H1 (cell line): ENCODE measurements around the gene CYTL1. TPM values are rescaled to one million over a fixed set of nuclear protein-coding genes. Genes with fewer than 3 reads are reported as not detected.

ENCODE experiments used
- ATF2 ChIP-seq: IDR thresholded peaks from 2 replicates; pipeline ENCODE4 v1.6.1; 2012; ENCODE audit warnings: low read length, inconsistent platforms
- GTF2F1 ChIP-seq: IDR thresholded peaks from 2 replicates; pipeline ENCODE4 v1.6.1; 2012; ENCODE audit warnings: low read depth, low read length, improper control_type of control experiment, borderline replicate concordance
- SUZ12 ChIP-seq: fragments of 200-600 bp; sonication (generic); IDR thresholded peaks from 2 replicates; pipeline ENCODE4 v1.6.1; 2012; ENCODE audit warnings: mild to moderate bottlenecking, inconsistent platforms, low read length, moderate library complexity, mixed read lengths
- TAF7 ChIP-seq: optimal IDR thresholded peaks from 2 replicates; pipeline ENCODE3; 2011; ENCODE audit warnings: low read depth, mild to moderate bottlenecking, inconsistent platforms, low read length, moderate library complexity, borderline replicate concordance
- polyA plus RNA-seq, 7 experiments: library from polyadenylated mRNA; depleted of rRNA in 3 of 7; stranded (reverse) in 5 of 7; unstranded in 2 of 7; fragments of >200 nt in 5 of 7; fragments of 200-250 nt in 2 of 7; gene quantifications; 1 replicate in 5 of 7; 2 replicates in 1 of 7; 4 replicates in 1 of 7; pipeline versions ENCODE4 v1.2.1 to v1.2.3, GENCODE V29; 2011 to 2013; ENCODE audit warnings: missing spikeins in 2 of 7, mixed read lengths in 2 of 7
- total RNA-seq: library from RNA; stranded (reverse); fragmentation: NEBNext Ultra II Directional; extraction: Animal tissue kit (Norgen Biotek cat#: 25700); gene quantifications from 2 replicates; pipeline ENCODE4 v1.2.1, GENCODE V29; 2021

The CYTL1 gene
- total and polyA plus RNA-seq, 2 of the 8 experiments (the other 6 are each of a cell fraction or from before 2014, with no cell fraction given), result 8.6 to 9.8 TPM

GRCh38 chr4:4995908-4996265, 23.4 kb downstream of the CYTL1 start (continued):
- TF ChIP-seq SUZ12 (no peak), TAF7 (no peak), GTF2F1 (no peak), ATF2 (no peak)
